Measurements from ENCODE around the gene DNAI4. TPM values are rescaled to one million over a fixed set of nuclear protein-coding genes. Genes with fewer than 3 reads are reported as not detected.

DNAI4 gene
- total RNA-seq, 1 experiment from 2014 or later, result 7.2 TPM

- ATAC-seq (no peak), DNase-seq (ENCODE audit: low read depth, low spot score) (no peak)
- BruUV-seq (replicated peaks), result no TSS peak
- TF ChIP-seq POLR2AphosphoS5 (IDR thresholded peaks at IDR 0.05; ENCODE audit: low read depth, low read length), result no peak
- peaks cover 16% of the 10 kb centered on the region; the same call in 1 of the 2 replicates for H3K36me3 ChIP-seq (ENCODE audit: control insufficient read depth, insufficient read depth, low read length)
- POLR2A ChIA-PET, result no interaction called here
- H3K27ac ChIP-seq (ENCODE audit: low read length), result no peak overlapping the region
- H3K4me1 ChIP-seq (ENCODE audit: control insufficient read depth, insufficient read depth, low read length), result no peaks in the 10 kb centered on the region
- H3K4me3 ChIP-seq (ENCODE audit: low read depth in 2 of 2, low read length in 2 of 2), result no peak overlapping the region
- in situ Hi-C loops (cut with HindIII; ENCODE audit: low pct_unique_long_range_greater_than_20kb, low sequenced_read_pairs), result no loop called here
- CTCF ChIA-PET, result no interaction called here
- no peaks in the 10 kb centered on the region for H3K27me3 ChIP-seq (ENCODE audit: control insufficient read depth, insufficient read depth, low read length)
- H3K9me3 ChIP-seq (ENCODE audit: control insufficient read depth, insufficient read depth, low read depth, low read length), result no peaks in the 10 kb centered on the region
- intact Hi-C loops (cut with micrococcal nuclease; ENCODE audit: unreplicated experiment), result no loop called here
Measured at GRCh38 chr1:66951513-66951912, 26.9 kb upstream of the DNAI4 start.

GRCh38 chr1:66947267-66947666 is 22.6 kb upstream of the DNAI4 start:
- in situ Hi-C loops (cut with HindIII; ENCODE audit: low pct_unique_long_range_greater_than_20kb, low sequenced_read_pairs), result no loop called here
- TF ChIP-seq REST (IDR thresholded peaks at IDR 0.05; ENCODE audit: insufficient read depth in 1 of 2, low read depth in 2 of 2, low read length in 1 of 2) (no peak), POLR2AphosphoS5 (IDR thresholded peaks at IDR 0.05; ENCODE audit: low read depth, low read length) (no peak), SIN3A (IDR thresholded peaks at IDR 0.05; ENCODE audit: borderline replicate concordance, insufficient read depth, low read depth, low read length) (no peak), TCF7L2 (IDR thresholded peaks at IDR 0.05; ENCODE audit: low read depth, low read length) (no peak)
- TF ChIP-seq, protein P1, sequence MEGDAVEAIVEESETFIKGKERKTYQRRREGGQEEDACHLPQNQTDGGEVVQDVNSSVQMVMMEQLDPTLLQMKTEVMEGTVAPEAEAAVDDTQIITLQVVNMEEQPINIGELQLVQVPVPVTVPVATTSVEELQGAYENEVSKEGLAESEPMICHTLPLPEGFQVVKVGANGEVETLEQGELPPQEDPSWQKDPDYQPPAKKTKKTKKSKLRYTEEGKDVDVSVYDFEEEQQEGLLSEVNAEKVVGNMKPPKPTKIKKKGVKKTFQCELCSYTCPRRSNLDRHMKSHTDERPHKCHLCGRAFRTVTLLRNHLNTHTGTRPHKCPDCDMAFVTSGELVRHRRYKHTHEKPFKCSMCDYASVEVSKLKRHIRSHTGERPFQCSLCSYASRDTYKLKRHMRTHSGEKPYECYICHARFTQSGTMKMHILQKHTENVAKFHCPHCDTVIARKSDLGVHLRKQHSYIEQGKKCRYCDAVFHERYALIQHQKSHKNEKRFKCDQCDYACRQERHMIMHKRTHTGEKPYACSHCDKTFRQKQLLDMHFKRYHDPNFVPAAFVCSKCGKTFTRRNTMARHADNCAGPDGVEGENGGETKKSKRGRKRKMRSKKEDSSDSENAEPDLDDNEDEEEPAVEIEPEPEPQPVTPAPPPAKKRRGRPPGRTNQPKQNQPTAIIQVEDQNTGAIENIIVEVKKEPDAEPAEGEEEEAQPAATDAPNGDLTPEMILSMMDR (IDR thresholded peaks at IDR 0.05), result no peak
- ChIA-PET CTCF (no interaction called here), POLR2A (interaction anchor here (0.6 kb wide), 1 partner anchor 10 kb away, joined by 9 read pairs; no protein-coding TSS in a partner anchor)
- intact Hi-C loops (cut with micrococcal nuclease; ENCODE audit: unreplicated experiment), result no loop called here
- no TSS peak for BruUV-seq (replicated peaks)
- peaks cover 29% of the 10 kb centered on the region; the same call in 1 of the 2 replicates for H3K36me3 ChIP-seq (ENCODE audit: control insufficient read depth, insufficient read depth, low read length)
- H3K9me3 ChIP-seq (ENCODE audit: control insufficient read depth, insufficient read depth, low read depth, low read length), result no peaks in the 10 kb centered on the region
- DNase-seq (ENCODE audit: low read depth, low spot score) (no peak), ATAC-seq (no peak)
- H3K4me1 ChIP-seq (ENCODE audit: control insufficient read depth, insufficient read depth, low read length), result peaks cover 21% of the 10 kb centered on the region
- no peaks in the 10 kb centered on the region for H3K27me3 ChIP-seq (ENCODE audit: control insufficient read depth, insufficient read depth, low read length)
- no peak overlapping the region for H3K4me3 ChIP-seq (ENCODE audit: low read depth in 2 of 2, low read length in 2 of 2)
- 0 out of 2 replicates have a peak overlapping the region, but pooled peaks have one; percentile 24 for H3K27ac ChIP-seq (ENCODE audit: low read length)

DNA sequence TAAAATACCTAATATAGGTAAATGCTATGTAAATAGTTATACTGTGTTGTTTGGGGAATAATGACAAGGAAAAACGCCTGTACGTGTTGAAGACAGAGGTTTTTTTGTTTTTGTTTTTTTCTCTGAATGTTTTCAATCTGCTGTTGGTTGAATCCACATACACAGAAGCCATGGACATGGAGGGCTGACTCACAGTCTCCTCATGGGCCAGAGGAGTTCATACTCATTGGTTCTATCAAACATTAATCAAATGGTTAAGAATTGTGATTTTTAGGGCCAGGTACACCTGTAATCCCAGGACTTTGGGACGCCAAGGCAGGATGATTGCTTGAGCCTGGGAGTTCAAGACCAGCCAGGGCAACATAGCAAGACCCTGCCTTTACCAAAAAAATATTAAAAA is 20.7 kb upstream of the DNAI4 start:
- ChIA-PET CTCF (no interaction called here), POLR2A (interaction anchor here (1.0 kb wide), 1 partner anchor 14 kb away, joined by 3 read pairs; no protein-coding TSS in a partner anchor)
- Histone ChIP-seq H3K27ac (ENCODE audit: low read length) (peak overlapping the region; percentile 60; the same call in 1 of the 2 replicates), H3K9me3 (ENCODE audit: control insufficient read depth, insufficient read depth, low read depth, low read length) (no peaks in the 10 kb centered on the region), H3K4me3 (ENCODE audit: low read depth in 2 of 2, low read length in 2 of 2) (no peak overlapping the region), H3K36me3 (ENCODE audit: control insufficient read depth, insufficient read depth, low read length) (peaks cover 29% of the 10 kb centered on the region), H3K27me3 (ENCODE audit: control insufficient read depth, insufficient read depth, low read length) (no peaks in the 10 kb centered on the region), H3K4me1 (ENCODE audit: control insufficient read depth, insufficient read depth, low read length) (peaks cover 22% of the 10 kb centered on the region)
- in situ Hi-C loops (cut with HindIII; ENCODE audit: low pct_unique_long_range_greater_than_20kb, low sequenced_read_pairs) (no loop called here), intact Hi-C loops (cut with micrococcal nuclease; ENCODE audit: unreplicated experiment) (no loop called here)
- TF ChIP-seq REST (IDR thresholded peaks at IDR 0.05; ENCODE audit: insufficient read depth in 1 of 2, low read depth in 2 of 2, low read length in 1 of 2), result no peak
- no peak for TF ChIP-seq TCF7L2 (IDR thresholded peaks at IDR 0.05; ENCODE audit: low read depth, low read length)
- TF ChIP-seq SIN3A (IDR thresholded peaks at IDR 0.05; ENCODE audit: borderline replicate concordance, insufficient read depth, low read depth, low read length), result no peak
- TF ChIP-seq, protein P1 (IDR thresholded peaks at IDR 0.05), result no peak
- no peak for TF ChIP-seq POLR2AphosphoS5 (IDR thresholded peaks at IDR 0.05; ENCODE audit: low read depth, low read length)
- DNase-seq (ENCODE audit: low read depth, low spot score), result no peak
- no peak for ATAC-seq
- BruUV-seq (replicated peaks), result no TSS peak

Data from Panc1 (cell line).